ENCODE data around the gene NOXRED1. TPM values are rescaled to one million over a fixed set of nuclear protein-coding genes. Genes with fewer than 3 reads are reported as not detected.
A peak's percentile ranks its signal among the peaks of the same experiment; 100 is the strongest.
"Not testable (repeated sequence)": the region's sequence is repeated elsewhere in the genome, so short reads cannot be mapped to it uniquely, and the experiment has no call there.

The NOXRED1 gene, protein sequence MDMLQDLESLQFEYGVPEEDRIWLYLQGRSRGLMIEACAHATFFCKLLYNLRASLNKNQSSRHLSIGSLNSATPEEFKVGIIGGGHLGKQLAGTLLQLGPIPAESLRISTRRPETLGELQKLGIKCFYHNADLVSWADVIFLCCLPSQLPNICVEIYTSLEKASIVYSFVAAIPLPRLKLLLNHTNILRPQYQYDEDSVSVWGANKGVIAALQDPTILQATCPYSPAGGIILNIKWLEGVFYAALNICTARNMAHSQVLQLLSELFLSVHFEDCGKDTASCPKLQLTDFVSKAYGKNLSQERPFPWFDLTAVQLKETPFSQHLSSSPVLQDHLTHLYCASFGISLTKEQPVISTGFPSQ
- 0.16 TPM for polyA plus RNA-seq (2013, experiment 1 of 2; ENCODE audit: insufficient read length)
- polyA plus RNA-seq (2013, experiment 2 of 2; ENCODE audit: insufficient read length): 0.32 TPM

GRCh38 chr14:77423423-77423822 lies at the start of gene NOXRED1:
Gene NOXRED1, minus strand, starts transcription at chr14:77423523. Its CDS starts 634 bp downstream, at chr14:77422889.
- DNase-seq: no peak

DNA sequence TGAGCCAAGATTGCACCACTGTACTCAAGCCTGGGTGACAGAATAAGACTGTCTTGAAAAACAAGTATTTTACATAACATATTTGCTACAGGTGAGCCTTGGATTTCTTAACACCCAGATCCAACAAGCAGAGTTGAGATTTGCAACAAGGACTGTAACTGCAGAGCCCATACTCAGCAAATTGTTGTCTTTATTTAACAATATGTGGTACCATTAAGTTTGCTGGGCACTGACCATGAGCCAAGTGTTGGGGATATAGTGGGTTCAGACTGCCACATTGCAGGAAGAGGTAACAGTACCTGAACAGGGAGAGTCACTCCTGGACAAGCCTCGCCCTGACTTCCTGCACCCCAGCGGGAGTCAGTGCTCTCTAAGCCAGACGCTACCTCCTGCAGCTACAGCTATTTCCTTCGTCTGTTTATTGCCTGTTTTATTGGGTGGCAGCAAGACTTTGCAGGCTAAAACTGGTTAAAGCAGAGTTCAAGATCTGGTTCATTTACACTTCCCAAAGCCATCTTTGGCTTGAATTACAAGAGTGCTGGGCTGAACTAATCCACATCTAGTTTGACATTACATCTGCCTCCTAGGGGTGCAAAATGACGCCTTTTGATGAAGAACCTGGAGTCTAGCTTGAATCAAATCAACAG lies 47.0 kb upstream of the NOXRED1 start:
- no peak for DNase-seq

DNA sequence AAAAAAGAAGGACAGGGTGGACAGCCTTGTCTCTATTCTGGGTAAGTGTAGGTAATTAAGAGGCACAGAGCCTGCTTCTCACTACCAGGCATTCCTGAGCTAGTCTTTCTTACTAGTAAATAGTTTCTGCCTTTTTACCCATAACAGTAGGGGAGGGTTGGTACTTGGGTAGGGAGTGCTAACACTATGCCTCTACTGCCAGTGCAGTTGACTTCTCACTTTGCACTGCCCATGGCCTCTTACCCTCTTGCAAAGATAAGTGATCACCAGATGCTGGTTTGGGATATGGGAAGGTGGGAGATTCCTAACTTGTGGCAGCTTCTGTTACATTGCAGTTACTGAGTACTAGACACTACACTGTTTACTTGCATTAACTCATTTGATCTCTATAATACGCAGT lies 46.2 kb upstream of the NOXRED1 start:
- no peak for DNase-seq

DNA sequence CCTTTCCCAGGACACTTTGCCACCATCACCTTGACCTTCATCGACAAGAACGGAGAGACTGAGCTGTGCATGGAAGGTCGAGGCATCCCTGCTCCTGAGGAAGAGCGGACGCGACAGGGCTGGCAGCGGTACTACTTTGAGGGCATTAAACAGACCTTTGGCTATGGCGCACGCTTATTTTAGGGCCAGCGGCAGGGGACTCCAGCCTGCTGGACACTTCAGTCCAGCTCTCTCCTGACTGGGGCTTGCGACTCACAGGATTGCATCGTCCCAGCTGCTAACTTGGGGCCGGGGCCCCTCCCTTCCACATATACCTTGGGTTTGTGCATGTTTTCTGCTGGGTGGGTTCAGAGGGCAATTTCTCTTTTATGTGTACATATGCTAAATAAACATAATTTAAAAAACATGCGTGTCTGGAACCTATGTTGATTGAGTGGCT lies 45.8 kb upstream of the NOXRED1 start:
- DNase-seq: no peak

- DNase-seq: no peak
These were observed 44.5 kb upstream of the NOXRED1 start for GRCh38 chr14:77467801-77468200.

DNA sequence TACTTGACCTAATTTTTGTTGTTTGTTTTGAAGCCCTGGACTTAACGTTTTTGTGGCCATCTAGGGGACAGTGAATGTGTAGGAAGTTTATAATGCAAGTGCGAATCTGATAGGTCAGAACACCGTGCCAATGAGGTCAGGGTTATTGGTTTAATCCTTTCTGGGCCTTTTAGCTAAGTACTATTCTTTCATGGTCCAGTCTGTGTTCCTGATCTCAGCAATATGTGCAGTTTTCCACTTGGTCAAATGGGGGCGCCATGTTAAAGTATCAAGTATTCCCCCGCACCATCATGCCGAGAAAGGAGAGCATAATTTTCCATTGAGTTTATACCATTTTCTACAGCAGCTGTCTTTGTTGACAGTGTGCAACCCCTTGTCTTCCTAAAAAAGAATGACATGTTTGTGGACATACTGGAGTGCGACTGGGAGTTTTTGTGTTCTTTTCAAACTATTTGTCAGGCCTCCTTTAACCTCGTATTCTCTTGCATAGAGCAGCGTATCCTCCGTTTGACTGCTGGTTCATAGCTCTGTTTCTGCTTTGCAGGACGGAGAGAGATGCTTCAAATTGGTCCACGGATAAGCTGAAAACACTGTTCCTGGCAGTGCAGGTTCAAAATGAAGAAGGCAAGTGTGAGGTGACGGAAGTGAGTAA lies 35.9 kb upstream of the NOXRED1 start:
- DNase-seq: peak; percentile 71

- peak; percentile 5 for DNase-seq
These were observed 35.1 kb upstream of the NOXRED1 start for GRCh38 chr14:77458249-77458950.

GRCh38 chr14:77457522-77458248 lies 34.4 kb upstream of the NOXRED1 start, which contains the start of the genes AHSA1 and VIPAS39:
Gene AHSA1, plus strand, starts transcription at chr14:77458093. Its CDS starts 97 bp downstream, at chr14:77458190.
Gene VIPAS39, minus strand, starts transcription at chr14:77457601. Its CDS starts 3,499 bp downstream, at chr14:77454102.
- DNase-seq: peak; percentile 99

- DNase-seq: no peak
These were observed 33.8 kb upstream of the NOXRED1 start for GRCh38 chr14:77457115-77457521.

DNA sequence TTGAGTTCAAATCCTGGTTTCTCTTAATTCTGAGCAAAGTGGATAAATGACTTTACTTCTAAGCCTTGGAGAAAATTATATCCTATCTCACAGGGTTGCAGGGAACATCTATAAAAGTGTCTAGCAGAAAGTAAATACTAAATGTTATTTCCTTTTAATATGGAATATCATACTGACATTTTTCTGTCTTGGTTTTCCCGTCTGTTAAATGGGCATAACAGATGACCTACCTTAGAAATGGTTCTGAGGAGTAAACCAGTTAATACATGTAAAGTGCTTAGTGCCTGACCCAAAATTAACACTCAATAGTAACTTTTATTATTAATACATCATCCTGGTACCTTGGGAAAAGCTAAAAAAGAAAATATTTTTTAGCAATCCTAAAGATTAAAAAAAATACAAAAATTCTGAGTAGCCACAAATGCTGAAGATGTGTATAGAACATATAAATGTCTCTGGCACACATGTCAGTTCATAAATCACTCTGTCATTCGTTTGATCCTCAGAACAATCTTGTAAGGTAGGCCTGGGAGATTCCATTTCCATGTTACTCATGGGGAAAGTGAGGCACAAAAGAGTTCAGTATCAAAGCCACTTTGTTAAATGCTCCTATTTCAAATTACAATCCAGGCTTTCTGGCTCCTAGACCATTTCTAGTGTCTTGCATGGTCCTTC lies 32.8 kb upstream of the NOXRED1 start:
- DNase-seq: no peak

GRCh38 chr14:77442196-77442595 lies 18.9 kb upstream of the NOXRED1 start:
- DNase-seq: no peak

- DNase-seq: no peak
These were observed 16.5 kb upstream of the NOXRED1 start for GRCh38 chr14:77439861-77440260.

DNA sequence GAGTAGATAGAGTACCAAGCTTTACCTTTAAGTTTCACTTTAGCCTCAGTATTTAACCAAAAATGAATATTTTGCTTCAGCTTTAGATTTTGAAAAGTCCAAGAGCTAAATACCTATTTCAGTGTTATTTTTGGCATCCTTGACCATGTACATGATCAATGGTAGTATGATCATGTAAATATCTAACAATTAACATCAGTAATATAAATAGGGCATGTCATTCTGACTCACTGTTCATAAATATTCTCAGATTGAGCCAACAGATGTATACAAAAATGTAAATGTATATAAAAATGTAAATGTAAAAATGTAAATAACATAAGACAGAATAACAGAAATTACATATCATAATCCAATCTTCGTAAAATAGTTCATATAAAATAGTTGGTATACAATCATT lies 15.3 kb upstream of the NOXRED1 start:
- no peak for DNase-seq

DNA sequence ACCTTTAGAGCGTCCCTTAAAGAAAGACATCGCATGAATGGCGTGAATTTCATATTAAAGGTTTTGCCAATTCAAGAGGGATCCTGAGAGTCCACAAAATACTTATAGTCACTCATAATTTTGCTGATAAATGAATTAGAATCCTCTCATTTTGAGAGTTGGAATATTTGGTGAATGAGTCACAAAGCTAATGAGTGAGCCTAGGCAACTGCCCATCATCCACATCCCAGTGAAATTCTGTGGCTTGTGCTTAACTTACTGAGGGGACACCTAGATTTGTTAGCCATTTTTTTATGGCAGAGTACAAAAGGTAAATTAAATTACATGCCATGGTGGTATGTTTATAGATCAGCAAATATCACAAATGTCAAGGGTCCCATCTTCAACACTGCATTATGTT lies 12.7 kb upstream of the NOXRED1 start:
- DNase-seq: peak; percentile 15

DNA sequence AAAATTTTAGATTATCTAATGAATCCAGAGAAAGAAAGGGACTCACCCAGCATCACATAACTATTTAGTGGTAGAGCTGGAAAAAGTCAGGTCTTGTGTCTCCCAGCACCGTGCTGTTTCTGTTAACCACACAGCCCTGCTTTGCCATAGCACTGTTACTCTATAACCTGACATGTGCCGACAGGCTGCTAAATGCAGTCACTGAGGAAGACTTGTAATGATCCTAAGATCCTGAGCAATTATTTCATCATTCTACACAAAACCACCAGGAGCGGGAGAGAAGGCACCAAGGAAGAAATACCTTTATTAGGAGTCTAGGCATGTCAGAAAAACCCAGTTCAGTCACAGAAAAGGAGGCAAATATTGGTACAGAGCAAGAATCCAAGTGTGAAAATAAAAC lies 3.1 kb upstream of the NOXRED1 start:
- no peak for DNase-seq

DNA sequence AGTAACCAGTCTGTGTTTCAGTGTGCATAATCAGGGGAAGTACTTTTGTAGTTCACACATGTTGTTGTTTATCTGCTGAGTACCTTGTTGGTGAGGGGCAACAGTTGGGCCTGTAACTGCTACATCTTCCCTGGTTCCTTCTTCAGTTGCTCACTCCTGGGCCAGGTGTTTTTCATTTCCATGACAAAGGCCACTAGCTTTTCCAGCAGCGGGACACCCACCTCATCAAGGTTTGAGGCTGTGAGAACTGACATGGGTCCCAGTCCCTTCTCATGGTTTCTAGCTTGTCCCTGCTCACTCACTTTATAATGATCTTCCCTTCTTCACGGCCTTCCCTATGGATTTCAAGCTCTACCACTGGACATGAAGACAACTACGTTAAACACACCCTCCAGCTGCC lies 1.5 kb upstream of the NOXRED1 start:
- DNase-seq: no peak

- peak; percentile 2 for DNase-seq
These were observed 2.1 kb downstream of the NOXRED1 start for GRCh38 chr14:77421201-77421600.

- DNase-seq: no peak
These were observed 6.5 kb downstream of the NOXRED1 start for GRCh38 chr14:77416836-77417235.

GRCh38 chr14:77416098-77416497 lies 7.2 kb downstream of the NOXRED1 start:
- not testable (repeated sequence) for DNase-seq

DNA sequence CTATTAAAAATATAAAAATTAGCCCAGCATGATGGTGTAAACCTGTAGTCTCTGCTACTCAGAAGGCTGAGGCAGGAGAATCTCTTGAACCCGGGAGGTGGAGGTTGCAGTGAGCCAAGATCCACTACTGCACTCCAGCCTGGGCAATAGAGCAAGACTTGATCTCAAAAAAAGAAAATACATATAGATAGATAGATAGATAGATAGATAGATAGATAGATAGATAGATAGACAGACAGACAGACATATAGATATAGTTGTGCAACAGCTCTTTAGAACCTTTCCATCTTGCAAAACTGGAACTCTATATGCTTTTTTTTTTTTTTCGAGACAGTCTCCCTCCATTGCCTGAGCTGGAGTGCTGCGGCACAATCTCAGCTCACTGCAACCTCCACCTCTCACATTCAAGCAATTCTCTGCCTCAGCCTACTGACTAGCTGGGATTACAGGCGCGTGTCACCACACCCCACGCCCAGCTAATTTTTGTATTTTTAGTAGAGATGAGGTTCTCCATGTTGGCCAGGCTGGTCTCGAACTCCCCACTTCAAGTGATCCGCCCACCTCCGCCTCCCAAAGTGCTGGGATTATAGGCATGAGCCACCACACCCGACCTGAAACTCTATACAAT lies 7.8 kb downstream of the NOXRED1 start:
- DNase-seq: not testable (repeated sequence)

GRCh38 chr14:77409131-77409533 lies 14.2 kb downstream of the NOXRED1 start:
- no peak for DNase-seq

Measured in fibroblast of skin of scalp (primary cell).